ENCODE results near the gene ARL6IP4.

The ARL6IP4 gene

GRCh38 chr12:122988612-122989212 lies 8.2 kb downstream of the ARL6IP4 start:
- no peak for TF ChIP-seq CTCF (IDR thresholded peaks at IDR 0.05; ENCODE audit: insufficient read depth, missing control alignments)
- no peak for FAIRE-seq
- no peak for DNase-seq (ENCODE audit: insufficient read length, low spot score)

GRCh38 chr12:122989225-122989839 lies 8.9 kb downstream of the ARL6IP4 start:
- no peak for TF ChIP-seq CTCF (IDR thresholded peaks at IDR 0.05; ENCODE audit: insufficient read depth, missing control alignments)
- DNase-seq (ENCODE audit: insufficient read length, low spot score) (no peak), FAIRE-seq (no peak)

GRCh38 chr12:122989874-122990419 lies 9.5 kb downstream of the ARL6IP4 start:
- no peak for FAIRE-seq
- no peak for TF ChIP-seq CTCF (IDR thresholded peaks at IDR 0.05; ENCODE audit: insufficient read depth, missing control alignments)
- DNase-seq (ENCODE audit: insufficient read length, low spot score) = no peak

GRCh38 chr12:122990561-122990960 lies 10.1 kb downstream of the ARL6IP4 start:
- FAIRE-seq (no peak), DNase-seq (ENCODE audit: insufficient read length, low spot score) (no peak)
- TF ChIP-seq CTCF (IDR thresholded peaks at IDR 0.05; ENCODE audit: insufficient read depth, missing control alignments) = no peak

GRCh38 chr12:122990961-122991622 lies 10.6 kb downstream of the ARL6IP4 start:
- no peak for DNase-seq (ENCODE audit: insufficient read length, low spot score)
- TF ChIP-seq CTCF (IDR thresholded peaks at IDR 0.05; ENCODE audit: insufficient read depth, missing control alignments) = no peak
- no peak for FAIRE-seq

GRCh38 chr12:122991623-122992275 lies 11.3 kb downstream of the ARL6IP4 start:
- no peak for TF ChIP-seq CTCF (IDR thresholded peaks at IDR 0.05; ENCODE audit: insufficient read depth, missing control alignments)
- DNase-seq (ENCODE audit: insufficient read length, low spot score) = no peak
- no peak for FAIRE-seq
